Stimulated activated CD8-positive, alpha-beta memory T cell treated with anti-CD3 and anti-CD28 coated beads, Interleukin-12 subunit alpha, Interleukin-12 subunit beta, amount 100 ng/mL, for 1 hour (primary cell): ENCODE data around the gene GRWD1.
A peak's percentile ranks its signal among the peaks of the same experiment; 100 is the strongest.
"Not testable (repeated sequence)": the region's sequence is repeated elsewhere in the genome, so short reads cannot be mapped to it uniquely, and the experiment has no call there.

Experiments used
- DNase-seq: peaks from one replicate; pipeline ENCODE4 v3.0.0-alpha.2; 2020; ENCODE audit warnings: low read depth

GRWD1 gene

DNA sequence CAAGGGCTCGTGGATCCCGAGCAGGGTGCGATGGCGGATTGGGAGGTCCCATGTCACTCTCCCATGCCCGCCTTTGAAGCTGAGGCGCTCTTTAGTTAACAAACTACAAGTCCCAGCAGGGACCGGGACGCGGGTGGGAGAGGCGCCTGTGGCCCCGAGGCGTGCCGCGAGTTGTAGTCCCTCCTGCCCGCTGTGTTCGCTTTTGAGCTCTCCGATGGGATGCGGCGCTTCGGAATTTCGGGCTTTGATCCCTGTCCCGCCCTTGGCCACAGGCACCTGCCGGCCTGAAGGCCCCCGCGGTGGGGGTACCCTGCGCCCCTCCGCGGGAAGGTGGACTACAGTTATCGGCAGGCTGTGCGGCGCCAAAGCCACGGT, 34.4 kb downstream of the GRWD1 start:
- peak; percentile 22 for DNase-seq

DNA sequence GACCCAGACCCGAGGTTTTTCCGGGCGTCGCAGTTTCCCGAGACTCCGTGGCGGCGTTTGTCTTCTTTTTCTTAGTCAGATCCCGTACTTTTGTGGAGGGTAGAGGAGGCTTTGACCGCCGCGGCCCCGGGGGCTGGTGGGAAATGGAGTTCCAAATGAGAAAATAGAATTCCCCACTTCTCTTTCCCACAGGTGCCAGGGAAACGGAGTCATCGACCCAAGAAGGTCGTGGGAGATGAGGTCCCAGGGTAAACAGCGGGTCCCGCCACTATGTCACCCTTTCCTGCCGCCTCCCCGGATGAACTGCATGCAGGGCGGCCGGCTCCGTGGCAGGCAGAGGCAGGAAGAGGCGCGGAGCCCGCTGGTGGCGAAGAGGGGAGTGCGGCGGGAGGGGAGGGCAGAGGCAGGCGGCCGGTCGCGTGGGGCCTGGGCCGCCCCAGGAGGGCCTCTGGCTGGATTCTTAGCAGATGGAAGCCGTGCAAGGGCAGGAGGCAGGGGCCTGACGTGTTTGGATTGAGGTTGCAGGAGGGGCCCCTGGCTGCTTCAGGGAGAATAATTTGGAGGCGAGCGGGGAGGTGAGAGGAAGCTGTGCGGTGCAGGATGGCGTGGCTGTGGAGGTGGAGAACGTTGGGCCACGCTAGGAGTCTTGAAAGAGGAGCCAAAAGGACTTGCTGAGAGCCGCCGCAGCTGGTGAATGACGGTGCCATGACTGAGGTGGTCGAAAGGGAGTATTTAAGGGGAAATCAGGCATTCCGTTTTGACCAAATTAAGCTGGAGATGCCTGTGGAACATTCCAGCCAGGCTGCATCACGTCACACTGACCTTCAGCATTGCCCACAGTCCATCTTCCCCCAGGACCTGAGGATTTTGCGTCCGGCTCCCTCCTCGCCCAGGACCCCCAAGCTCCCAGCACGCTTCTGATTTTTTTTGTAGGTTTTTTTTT, 35.0 kb downstream of the GRWD1 start:
- peak; percentile 24 for DNase-seq

DNA sequence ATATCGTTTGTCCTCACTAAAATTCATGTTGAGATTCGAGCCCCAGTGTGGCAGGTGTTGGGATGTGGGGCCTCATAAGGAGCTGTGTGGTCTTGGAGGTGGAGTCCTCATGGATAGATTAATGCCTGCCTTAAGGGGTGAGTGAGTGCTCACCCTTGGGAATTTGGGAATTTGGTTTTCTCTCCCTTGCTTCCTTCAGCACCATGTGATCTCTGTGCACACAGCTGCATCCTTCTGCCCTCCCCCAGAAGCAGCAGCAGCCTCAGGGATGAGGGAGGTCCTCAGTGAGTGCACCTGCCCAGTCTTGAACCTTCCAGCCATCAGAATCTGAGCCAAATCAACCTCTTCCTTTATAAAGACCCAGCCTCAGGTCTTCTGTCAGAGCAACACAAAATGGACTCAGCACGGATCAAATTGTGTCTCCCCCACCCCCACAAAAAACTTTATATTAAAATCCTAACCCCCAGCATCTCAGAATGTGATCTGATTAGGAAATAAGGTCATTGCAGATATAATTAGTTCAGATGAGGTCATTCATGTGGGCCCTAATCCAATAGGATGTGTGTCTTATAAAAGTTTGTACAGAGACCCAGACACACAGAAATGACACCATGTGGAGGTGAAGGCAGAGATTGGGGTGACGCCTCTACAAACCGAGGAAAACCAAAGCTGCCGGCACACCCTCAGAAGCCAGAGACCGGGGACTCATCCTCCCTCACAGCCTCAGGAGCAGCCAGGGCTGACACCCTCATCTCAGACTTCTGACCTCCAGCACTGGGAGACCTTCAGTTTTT, 36.3 kb downstream of the GRWD1 start:
- no peak for DNase-seq

DNA sequence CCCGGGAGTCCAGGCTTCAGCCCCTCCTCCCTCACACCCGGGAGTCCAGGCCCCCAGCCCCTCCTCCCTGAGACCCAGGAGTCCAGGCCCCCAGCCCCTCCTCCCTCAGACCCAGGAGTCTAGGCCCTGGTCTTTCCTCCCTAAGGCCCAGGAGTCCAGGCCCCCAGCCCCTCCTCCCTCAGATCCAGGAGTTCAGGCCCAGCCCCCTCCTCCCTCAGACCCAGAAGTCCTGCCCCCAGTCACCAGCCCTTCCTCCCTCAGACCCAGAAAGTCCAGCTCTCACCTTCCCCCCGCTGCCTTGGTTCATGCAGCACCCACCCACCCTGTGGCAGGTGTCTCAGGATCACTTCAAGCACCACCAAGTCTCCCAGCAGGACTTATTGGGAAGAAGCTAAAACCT, 37.5 kb downstream of the GRWD1 start:
- DNase-seq, result no peak

DNA sequence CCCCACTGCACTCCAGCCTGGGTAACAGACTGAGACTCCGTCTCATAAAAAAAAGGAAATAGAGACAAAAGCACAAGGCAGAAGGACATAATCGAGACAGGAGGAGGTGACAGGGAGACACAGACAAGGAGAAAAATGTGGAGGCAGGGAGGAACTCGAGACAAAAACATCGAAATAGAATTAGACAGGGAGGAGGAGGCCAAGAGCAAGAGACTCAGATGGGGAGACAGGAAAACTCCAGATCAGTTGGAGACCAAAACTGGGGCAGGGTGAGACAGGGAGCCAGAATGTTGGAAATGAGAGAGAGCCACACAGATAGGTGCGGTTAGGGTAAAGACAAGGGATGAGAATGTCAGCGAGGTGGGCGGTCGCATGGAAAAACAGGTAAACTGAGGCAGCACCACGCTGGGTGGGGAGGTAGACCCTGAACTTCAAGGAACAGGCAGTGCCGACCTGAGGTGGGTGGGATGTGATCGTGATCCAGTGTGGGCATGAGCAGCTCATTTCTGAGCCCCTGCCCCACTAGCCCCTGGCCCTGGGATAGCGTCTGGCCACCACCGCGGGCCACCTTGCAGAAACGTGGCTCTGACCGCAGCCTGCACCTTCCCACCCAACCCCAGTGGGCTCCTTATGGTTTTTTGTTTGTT, 38.6 kb downstream of the GRWD1 start:
- DNase-seq, result no peak

DNA sequence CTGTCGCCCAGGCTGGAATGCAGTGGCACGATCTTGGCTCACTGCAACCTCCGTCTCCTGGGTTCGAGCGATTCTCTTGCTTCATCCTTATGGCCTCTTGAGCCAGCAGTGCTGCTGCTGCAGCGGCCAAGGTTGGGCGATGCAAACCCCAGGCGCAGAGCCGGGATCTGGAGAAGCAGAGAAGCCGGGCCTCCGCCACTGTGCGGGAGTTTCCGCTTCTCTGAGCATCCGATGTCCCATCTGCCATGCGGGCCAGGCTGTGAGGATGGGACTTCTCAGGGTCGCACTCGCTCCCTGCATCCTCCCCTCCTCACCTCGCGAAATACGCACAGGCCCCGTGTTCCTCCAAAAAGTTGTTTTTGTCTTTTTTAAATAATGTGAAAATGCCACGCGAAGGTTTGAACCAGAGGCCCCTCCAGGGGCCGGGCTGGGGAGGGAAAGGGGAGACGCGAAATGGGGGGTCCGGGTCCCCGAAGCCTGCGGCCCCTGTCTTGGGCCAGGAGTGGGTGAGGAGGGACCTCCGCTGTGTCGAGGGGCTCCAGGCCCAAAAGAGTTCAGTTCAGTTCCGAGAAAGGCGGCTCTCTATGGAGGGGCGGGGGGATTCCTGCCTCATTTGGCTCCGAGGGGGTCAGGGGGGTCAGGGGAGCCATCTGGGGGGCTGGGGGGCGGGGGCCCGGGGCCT, 39.3 kb downstream of the GRWD1 start:
- DNase-seq, result no peak

DNA sequence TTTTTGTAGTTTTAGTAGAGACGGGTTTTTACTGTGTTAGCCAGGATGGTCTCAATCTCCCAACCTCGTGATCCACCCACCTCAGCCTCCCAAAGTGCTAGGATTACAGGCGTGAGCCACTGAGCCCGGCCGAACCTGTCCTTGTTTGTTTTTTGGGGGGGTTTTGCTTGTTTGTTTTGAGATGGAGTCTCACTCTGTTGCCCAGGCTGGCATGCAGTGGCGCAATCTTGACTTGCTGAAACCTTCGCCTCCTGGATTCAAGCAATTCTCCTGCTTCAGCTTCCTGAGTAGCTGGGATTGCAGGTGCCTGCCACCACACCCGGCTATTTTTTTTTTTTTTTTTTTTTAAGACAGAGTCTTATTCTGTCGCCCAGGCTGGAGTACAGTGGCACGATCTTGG, 40.9 kb downstream of the GRWD1 start:
- DNase-seq, result not testable (repeated sequence)

DNA sequence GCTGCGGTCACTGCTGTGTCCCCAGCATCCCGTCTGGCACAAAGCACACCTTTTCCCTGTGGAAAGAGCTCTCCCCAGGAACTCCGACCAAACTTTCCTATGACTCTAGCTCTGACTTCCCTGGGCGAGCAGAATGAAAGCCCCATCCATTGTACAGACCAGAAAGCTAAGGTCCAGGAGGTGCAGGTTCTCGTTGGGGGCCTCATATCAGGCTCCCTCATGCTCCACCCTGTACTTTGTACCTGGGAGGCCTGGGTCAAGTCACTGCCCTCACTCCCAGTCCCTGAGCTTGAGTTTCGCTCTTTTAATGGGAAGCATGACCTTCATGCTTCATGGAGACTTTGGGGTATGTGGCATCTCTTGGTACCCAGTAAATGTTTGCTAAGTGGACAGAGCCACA, 41.8 kb downstream of the GRWD1 start:
- DNase-seq, result no peak

DNA sequence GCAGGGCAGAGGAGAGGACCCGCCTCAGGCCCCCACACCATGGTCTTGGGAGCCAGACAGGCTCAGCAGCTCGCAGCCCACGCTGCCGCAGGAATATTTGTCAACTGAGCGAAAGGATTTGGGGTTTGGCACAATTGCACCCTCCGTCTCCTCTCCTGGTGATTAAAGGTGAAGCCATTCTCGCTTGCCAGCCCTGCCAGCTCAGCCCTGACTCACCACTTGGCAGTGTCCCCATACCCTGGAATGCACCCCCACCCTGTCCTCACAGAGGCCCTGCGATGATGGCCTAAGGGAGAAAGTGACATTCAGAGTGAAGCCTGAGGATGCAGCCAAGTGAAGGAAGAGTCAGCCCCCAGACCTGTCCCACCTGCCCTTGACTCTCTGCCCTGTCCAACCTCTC, 42.2 kb downstream of the GRWD1 start:
- no peak for DNase-seq

DNA sequence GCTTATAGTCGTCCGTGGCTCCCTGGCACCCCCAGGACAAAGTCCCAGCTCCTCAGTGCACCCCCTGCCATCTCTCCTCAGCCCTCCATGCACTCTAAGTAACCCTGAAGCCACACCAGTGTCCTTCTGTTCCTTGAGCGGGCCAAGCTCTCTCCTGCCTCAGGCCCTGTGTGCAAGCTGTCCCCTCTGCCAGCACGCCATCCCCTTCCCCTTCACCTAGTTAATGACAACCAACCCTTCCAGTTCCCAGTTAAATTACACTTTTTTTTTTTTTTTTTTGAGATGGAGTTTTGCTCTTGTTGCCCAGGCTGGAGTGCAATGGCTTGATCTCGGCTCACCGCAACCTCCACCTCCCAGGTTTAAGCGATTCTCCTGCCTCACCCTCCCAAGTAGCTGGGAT, 42.7 kb downstream of the GRWD1 start:
- not testable (repeated sequence) for DNase-seq

DNA sequence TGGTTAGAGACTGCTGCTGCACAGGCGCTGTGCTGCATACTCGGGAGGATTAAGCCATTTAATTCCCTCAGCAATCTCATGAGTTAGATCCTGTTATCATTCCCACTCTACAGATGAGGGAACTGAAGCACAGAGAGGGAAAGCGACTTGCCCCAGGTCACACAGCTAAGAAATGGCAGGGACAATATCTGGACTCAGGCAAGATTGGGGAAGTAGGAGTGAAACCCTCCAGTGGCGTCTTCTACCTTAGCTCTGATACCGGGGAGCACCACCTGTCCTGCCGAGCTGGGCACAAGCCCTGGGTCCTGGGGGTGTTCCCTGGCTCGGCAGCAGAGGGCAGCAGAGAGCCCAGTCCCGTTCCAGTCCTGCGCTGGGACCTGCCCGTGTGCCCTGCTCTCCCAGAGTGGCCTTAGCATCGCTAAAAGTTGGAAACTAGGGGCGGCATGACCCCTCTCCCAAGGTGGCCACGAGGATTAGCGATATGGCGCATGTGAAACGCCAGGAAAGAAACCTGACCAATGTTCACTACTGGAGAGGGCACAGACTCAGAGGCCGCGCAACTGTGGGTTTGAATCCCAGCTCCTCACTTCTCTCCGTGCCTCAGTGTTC, 43.9 kb downstream of the GRWD1 start:
- DNase-seq, result peak; percentile 63

DNA sequence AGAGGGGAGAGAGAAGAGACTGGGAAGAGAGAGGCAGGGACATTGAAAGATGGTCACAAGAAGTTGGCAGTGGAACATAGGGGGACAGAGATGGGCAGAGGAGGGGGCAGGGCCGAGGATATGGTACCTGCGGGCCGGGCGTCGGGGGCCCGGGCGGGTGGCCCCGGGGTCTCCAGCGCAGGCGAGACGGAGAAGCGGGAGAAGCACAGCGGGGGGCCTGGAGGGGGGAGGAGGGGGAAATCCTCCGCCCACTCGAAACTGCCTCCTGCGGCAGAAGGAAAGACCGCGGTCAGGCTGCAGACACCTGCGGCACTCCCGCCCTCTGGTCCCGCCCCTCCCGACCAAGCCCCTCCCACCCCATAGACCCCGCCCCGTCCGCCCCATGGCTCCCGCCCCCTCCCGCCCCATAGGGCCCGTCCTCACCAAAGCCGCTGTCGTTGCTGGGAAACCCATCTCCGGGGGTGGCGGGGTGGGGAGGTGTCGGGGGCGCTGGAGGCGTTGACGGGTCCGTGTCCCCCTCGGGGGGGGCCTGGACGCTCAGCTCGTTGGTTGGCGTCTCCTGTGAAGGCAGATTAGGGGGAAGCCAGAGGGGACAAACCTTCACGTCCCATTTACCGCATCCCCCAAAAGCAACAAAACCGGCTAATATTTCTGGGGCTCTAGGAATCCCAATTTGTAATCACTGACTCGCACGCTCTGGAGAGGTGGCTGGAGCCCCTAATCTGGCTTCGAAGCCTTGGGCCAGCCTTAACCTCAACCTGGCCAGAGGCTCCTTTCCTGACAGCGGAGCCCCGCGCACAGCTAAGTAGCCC, 45.4 kb downstream of the GRWD1 start:
- peak; percentile 39 for DNase-seq

DNA sequence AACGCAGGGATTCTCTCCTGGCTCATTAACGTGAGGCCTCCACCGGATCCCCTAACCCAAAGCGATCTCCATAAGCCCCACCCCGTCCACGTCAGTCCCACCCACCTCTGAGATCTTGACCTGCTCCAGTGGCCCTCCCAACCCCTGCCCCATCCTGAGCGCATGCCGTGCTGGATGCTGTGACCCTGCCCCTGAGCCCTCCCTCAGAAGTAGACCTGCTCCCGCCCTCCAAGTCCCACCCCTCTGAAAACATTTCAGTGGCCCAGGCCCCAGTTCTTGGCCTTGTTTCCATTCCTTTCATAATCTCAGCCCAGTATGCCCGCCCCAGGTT, 46.0 kb downstream of the GRWD1 start:
- DNase-seq, result no peak

DNA sequence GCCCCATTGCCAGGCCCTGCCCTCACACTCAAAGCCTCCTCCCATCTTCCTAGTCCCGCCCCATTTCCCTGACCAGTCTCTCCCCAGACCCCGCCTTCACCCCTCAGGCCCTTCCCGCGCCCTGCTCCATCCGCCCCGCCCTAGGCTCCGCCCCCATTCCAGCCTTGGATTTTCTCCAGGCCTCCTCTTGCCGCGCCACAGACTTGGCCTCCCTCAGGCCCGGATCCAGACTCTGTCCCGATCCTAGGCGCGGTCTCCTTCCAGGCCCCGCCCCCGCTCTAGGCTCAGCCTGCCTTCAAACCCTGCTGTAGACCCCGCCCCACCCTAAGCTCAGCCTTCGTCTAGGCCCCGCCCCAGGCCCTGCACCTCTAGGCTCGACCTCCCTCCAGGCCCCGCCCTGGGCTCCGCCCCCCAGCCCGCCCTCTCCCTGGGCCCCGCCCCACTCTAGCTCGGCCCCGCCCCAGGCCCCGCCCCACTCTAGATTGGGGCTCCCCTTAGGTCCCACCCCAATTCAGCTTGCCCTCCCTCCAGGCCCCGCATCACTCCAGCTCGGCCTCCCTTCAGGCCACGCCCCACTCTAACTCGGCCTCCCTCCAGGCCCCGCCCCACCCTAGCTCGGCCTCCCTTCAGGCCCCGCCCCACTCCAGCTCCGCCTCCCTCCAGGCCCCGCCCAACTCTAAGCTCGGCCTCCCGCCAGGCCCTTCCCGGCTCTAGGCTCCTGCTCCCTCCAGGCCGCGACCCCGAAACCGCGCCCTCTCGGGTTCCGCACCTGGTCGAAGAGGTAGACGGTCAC, 47.3 kb downstream of the GRWD1 start:
- DNase-seq, result peak; percentile 54

DNA sequence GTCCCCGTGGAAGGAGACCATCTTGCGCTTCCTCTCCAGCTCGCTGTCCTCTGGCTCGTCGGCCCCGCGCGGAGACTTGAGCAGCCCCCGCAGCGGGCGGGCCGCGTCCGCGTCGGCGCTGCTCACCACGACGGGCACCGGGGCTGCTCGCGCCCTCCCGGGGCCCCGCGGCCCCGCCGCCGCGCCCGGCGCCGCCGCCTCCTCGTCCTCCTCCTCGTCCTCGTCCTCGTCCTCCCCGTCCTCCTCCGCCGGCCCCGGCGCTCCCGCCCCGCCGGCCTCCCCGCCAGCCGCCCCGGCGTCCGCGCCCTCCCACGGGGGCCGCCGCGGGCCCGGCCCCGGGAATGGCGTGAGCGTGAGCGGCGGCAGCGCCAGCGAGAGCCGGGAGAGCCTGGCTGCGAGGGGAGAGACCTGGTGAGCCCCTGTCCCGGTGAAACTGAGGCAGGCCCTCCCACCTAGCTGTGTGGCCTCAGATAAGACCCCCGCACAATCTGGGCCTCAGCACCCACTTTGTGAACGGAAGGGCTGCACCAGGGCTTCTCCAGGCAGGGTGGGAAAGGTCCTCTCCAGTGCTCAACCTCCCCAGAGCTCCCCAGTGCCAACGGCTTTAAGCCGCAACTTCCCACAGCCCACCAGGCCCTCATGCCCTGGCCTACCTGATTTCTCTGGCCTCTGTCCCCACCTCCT, 48.1 kb downstream of the GRWD1 start:
- no peak for DNase-seq

DNA sequence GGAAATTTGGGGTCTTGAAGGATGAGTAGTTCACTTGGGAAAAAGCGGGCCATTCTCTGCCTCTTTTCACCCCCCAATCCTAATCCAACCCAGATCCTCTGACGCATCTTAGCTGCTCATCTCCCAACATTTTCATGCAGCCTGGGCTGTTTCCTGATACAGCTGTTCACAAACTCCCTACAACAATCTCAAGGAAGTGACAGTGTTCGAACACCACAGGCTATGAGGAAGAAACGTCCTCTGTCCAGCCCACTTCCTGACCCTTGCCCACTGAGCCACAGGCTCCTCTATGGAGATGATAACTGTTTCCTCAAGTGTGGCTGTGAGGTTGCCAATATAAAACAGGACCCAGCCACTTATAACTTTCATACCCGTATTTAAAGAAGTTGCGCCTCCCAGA, 49.6 kb downstream of the GRWD1 start:
- no peak for DNase-seq

DNA sequence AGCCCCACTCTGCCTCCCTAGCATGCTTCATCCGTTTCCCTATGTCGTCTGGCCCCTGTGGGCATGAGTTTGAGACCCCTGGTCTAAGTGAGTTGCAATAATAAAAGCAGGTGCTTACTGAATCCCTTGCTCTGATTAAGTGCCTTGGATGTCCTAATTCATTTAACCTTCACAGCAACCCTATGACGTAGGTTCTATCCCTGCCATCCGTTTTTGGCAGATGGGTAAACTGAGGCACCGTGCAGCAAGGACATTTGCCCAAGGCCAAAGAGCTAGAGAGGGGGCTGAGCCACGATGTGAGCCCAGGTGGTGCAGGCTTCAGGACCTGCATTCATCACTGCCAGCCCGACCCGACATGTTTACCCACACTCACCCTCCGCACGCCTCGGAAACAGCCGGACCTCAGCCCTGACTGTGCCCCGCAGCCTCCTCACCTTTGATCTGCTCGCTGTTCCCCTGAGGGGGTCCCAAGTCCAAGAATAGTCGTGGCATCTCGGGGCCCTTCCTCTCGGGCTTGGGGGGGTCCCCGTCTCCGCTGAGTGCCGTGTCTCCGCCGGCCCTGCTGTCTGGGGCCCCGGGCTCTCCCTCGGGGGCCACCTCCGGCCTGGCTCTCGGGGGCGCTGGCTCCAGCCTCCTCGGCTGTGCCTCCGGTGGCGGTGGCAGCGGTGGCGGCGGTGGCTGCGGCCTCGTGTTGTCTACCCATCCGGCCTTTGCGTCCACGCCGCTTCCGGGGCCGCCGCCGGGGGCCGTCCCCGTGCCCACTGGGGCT, 51.4 kb downstream of the GRWD1 start:
- no peak for DNase-seq

DNA sequence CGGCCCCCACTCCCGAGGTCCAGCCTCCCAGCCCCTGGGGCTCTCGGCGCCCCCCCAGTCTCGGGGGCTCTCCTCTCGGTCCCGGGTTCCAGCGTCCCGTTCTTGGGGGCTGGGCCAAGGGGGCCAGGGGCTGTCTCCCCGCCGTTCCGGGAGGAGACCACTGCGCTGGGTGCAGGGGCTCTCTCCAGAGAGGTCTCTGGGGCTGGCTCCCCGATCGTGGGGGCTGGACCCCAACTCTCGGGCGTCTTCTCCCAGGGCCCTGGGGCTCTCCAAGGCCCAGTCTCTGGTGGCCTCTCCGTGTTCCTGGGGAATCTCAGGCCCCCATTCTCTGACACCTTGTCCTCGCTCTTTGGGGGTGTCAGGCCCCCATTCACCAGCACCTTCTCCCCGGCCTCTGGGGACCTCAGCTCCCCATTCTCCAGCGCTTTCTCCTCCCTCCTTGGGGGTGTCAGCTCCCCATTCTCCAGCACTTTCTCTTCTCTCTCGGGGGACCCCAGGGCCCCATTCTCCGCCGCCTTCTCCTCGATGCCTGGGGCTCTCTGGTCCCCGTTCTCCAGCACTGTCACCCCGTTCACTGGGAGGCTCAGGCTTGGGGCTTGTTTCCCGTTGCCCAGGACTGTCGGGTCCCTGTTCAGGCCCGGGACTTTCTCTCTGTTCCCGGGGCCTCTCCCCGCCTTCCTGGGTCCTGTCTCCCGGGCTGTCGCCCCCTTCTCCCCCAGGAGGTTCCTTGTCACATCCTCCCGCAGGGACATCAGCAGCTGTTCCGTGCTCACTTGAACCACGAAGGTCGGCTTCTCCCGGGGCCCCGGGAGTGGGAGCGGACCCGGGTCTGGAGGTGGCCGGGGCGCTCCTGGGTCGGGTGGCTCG, 52.2 kb downstream of the GRWD1 start:
- no peak for DNase-seq
